Adrenal gland (tissue), 12 donors: ENCODE data around the gene SP140. TPM values are rescaled to one million over a fixed set of nuclear protein-coding genes. Genes with fewer than 3 reads are reported as not detected.

Experiments
- DNase-seq, 7 donors: peaks; one replicate each; pipeline ENCODE4 v3.0.0-alpha.2; 2019 to 2020
- H3K27ac ChIP-seq, 5 donors: fragments of 200-600 bp; sonication (generic) in 4 of 5; 1 replicate in 3 of 5; 2 replicates in 2 of 5; pipeline versions ENCODE4 v1.5.1 to v1.8.0; 2016 to 2020; ENCODE audit warnings: mild to moderate bottlenecking in 1 of 5
- H3K27me3 ChIP-seq: fragments of 200-600 bp; 2 replicates; pipeline ENCODE4 v1.8.0; 2021
- H3K36me3 ChIP-seq, 2 donors: fragments of 200-600 bp; replicated peaks in 1 of 2; 1 replicate in 1 of 2; 2 replicates in 1 of 2; pipeline versions ENCODE4 v1.5.1 to v1.8.0; 2018 to 2022
- H3K4me1 ChIP-seq, 2 donors: fragments of 200-600 bp; replicated peaks in 1 of 2; 1 replicate in 1 of 2; 2 replicates in 1 of 2; pipeline versions ENCODE4 v1.5.1 to v1.8.0; 2018 to 2021
- H3K4me3 ChIP-seq, 4 donors: fragments of 200-600 bp; sonication (generic) in 3 of 4; one replicate each; pipeline ENCODE4 v1.5.1; 2016 to 2018
- H3K9me3 ChIP-seq, 3 donors: fragments of 200-600 bp; sonication (generic) in 1 of 3; replicated peaks in 1 of 3; 1 replicate in 2 of 3; 2 replicates in 1 of 3; pipeline versions ENCODE4 v1.5.1 to v1.8.0; 2016 to 2021
- CTCF ChIP-seq, 6 experiments: fragments of 450-650 bp in 4 of 6; fragments of 200-600 bp in 2 of 6; sonication (generic) in 1 of 6; IDR thresholded peaks; 1 replicate in 5 of 6; 2 replicates in 1 of 6; pipeline versions ENCODE4 v1.5.1 to v1.8.0; 2016 to 2021; ENCODE audit warnings: antibody characterized with exemption in 6 of 6, mild to moderate bottlenecking in 2 of 6, moderate library complexity in 1 of 6
- POLR2A ChIP-seq, 2 donors: fragments of 450-650 bp; IDR thresholded peaks; one replicate each; pipeline ENCODE4 v1.6.1; 2017; ENCODE audit warnings: antibody characterized with exemption in 2 of 2, mild to moderate bottlenecking in 2 of 2, moderate library complexity in 1 of 2
- WGBS, 4 donors: extraction: QIAGEN DNeasy Blood & Tissue Kit in 2 of 4; methylation state at CpG; one replicate each; pipeline versions ENCODE4 v1.1.5 to v1.1.7; 2013 to 2017; 5-methylcytosine and 5-hydroxymethylcytosine counted together
- intact Hi-C, 2 donors: fragments of 100-400 bp; cut with DNase I; formaldehyde crosslinking; loops; one replicate each; pipeline versions ENCODE4 v1.14.1 to v1.15.0; 2022 to 2023
- polyA plus RNA-seq, 3 donors: library from polyadenylated mRNA; stranded (reverse); fragments of 200-250 nt in 2 of 3; fragments of 350-450 nt in 1 of 3; fragmentation: Illumina TruSeq in 1 of 3; extraction: RNeasy Lipid Tissue Mini Kit (QIAGEN cat#74804) in 1 of 3; gene quantifications; one replicate each; pipeline ENCODE4 v1.2.3, GENCODE V29; 2013 to 2014
- total RNA-seq, 9 donors: library from RNA; depleted of rRNA in 4 of 9; stranded (reverse); fragments of >200 nt in 4 of 9; fragments of 120-200 nt in 1 of 9; fragmentation: NEBNext Ultra II Directional in 1 of 9; extraction: Animal tissue kit (Norgen Biotek cat#: 25700) in 1 of 9; gene quantifications; one replicate each; pipeline versions ENCODE4 v1.1.0 to v1.2.4, GENCODE V29; 2013 to 2023
- donor health status: healthy with polysubstance abuse.
- donor health status: Bipolar disorder and iron deficiency.
- donor health status: DM: yes; HTN: yes; CAD: no.
- donor health status: DM: no; HTN: no; CAD: no.
- donor health status: DM: no; HTN: no; CAD: no.
- donor health status: DM: yes; HTN: yes; CAD: no.

SP140 gene
- total and polyA plus RNA-seq, 12 donors, result 0.06 to 2.8 (median 1.7) TPM

- intact Hi-C loops, result no loop called here
- no peaks in the 10 kb centered on the region for H3K9me3 ChIP-seq
- H3K36me3 ChIP-seq, result no peaks in the 10 kb centered on the region
- WGBS, 4 donors, result 81 to 99% (median 88%) methylated on average over 6 of the region's 6 CpGs
- TF ChIP-seq POLR2A (IDR thresholded peaks at IDR 0.05) (no peak), CTCF (IDR thresholded peaks at IDR 0.05) (no peak)
- H3K4me3 ChIP-seq, result no peak overlapping the region
- H3K27ac ChIP-seq, result no peak overlapping the region
- no peaks in the 10 kb centered on the region for H3K27me3 ChIP-seq
- H3K4me1 ChIP-seq, result no peaks in the 10 kb centered on the region
- DNase-seq, result no peak
Observed at GRCh38 chr2:230295192-230295591, 69.7 kb downstream of the SP140 start.

- Histone ChIP-seq H3K4me3 (no peak overlapping the region), H3K36me3 (no peaks in the 10 kb centered on the region), H3K9me3 (no peaks in the 10 kb centered on the region), H3K27me3 (no peaks in the 10 kb centered on the region), H3K27ac (no peak overlapping the region), H3K4me1 (no peaks in the 10 kb centered on the region)
- intact Hi-C loops, result no loop called here
- TF ChIP-seq CTCF (IDR thresholded peaks at IDR 0.05), result no peak
- TF ChIP-seq POLR2A (IDR thresholded peaks at IDR 0.05), result no peak
- DNase-seq, result no peak
Observed at GRCh38 chr2:230296917-230297316, 71.4 kb downstream of the SP140 start.

GRCh38 chr2:230299618-230300017 lies 74.1 kb downstream of the SP140 start:
- Histone ChIP-seq H3K4me3 (no peak overlapping the region), H3K27ac (no peak overlapping the region), H3K9me3 (no peaks in the 10 kb centered on the region), H3K36me3 (no peaks in the 10 kb centered on the region), H3K27me3 (no peaks in the 10 kb centered on the region), H3K4me1 (no peaks in the 10 kb centered on the region)
- intact Hi-C loops, result no loop called here
- 63 to 95% (median 89%) methylated on average over 1 to 2 of the region's 2 CpGs for WGBS, 4 donors
- TF ChIP-seq POLR2A (IDR thresholded peaks at IDR 0.05) (no peak), CTCF (IDR thresholded peaks at IDR 0.05) (no peak)
- DNase-seq, result no peak

GRCh38 chr2:230305416-230306275 lies 80.1 kb downstream of the SP140 start:
- intact Hi-C loops, result no loop called here
- no peaks in the 10 kb centered on the region for H3K36me3 ChIP-seq
- TF ChIP-seq POLR2A (IDR thresholded peaks at IDR 0.05), result no peak
- TF ChIP-seq CTCF (IDR thresholded peaks at IDR 0.05), result no peak
- DNase-seq, result no peak
- H3K4me3 ChIP-seq, result no peak overlapping the region
- no peak overlapping the region for H3K27ac ChIP-seq
- 91 to 92% (median 91%) methylated on average over 2 to 23 of the region's 23 CpGs for WGBS, 4 donors
- H3K9me3 ChIP-seq, result no peaks in the 10 kb centered on the region
- H3K27me3 ChIP-seq, result no peaks in the 10 kb centered on the region
- H3K4me1 ChIP-seq, result no peaks in the 10 kb centered on the region
